GM18873 (cell line): ENCODE results near the gene OR2V2.
"Not testable (repeated sequence)": the region's sequence is repeated elsewhere in the genome, so short reads cannot be mapped to it uniquely, and the experiment has no call there.

Experiments used
- ATAC-seq: cut with Tn5 transposase; IDR thresholded peaks from one replicate; pipeline ENCODE4 v1.9.1; 2021; ENCODE audit warnings: mild to moderate bottlenecking, moderate library complexity, moderate number of reproducible peaks; ENCODE audit not compliant: unreplicated experiment, low FRiP score

Gene OR2V2

DNA sequence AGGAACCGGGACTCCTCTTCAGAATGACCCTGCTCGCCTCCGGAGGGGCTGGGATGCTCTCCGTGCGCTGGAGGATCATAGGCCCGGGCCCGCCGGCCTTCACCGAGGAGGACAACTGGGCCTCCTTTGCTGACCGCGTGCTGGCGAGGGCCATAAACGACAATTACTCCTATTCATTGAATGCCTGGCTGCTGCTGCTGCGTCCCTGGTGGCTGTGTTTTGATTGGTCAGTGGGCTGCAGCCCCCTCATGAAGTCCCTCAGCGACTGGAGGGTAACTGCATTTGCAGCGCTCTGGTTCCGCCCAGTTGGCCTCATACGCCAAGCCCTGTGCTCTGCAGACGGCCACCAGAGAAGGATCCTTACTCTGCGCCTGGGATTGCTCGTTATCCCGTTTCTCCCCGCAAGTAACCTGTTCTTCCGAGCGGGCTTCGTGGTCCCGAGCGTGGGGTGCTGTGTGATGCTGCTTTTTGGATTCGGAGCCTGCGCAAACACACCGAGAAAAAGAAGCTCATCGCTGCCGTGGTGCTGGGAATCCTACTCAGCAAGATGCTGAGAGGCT, 33.0 kb upstream of the OR2V2 start:
- ATAC-seq: no peak

DNA sequence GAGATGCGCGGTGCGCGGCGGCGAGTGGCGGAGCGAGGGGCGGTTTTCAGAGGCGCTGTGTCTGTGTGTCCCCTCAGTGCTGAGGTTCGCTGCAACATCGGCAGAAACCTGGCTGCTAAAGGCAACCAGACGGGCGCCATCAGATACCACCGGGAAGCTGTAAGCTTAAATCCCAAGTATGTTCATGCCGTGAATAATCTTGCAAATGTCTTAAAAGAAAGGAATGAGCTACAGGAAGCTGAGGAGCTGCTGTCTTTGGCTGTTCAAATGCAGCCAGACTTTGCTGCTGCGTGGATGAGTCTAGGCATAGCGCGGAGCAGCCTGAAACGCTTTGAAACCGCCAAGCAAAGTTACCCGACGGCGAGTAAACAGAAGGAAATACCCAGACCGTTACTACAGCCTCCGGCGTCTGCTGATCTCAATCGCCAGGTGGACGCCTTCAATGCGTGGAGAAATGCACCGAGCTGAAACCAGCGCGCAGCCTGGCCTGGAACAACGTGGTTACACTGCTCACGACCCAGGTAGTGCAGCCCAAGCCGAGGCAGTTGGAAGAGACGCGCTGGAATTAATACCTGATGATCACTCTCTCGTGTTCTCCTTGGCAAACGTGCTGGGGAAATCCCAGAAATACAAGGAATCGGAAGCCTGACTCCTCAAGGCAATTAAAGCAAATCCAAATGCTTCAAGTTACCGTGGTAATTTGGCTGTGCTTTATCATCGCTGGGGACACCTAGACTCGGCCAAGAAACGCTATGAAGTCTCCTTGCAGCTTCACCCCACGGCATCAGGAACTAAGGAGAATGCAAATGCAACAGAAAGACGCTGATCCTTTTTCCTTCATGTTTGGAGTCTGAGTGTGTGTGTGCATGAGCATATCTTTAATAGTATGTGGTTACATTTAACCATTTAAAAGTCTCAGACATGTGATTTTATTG, 32.3 kb upstream of the OR2V2 start:
- ATAC-seq: no peak

DNA sequence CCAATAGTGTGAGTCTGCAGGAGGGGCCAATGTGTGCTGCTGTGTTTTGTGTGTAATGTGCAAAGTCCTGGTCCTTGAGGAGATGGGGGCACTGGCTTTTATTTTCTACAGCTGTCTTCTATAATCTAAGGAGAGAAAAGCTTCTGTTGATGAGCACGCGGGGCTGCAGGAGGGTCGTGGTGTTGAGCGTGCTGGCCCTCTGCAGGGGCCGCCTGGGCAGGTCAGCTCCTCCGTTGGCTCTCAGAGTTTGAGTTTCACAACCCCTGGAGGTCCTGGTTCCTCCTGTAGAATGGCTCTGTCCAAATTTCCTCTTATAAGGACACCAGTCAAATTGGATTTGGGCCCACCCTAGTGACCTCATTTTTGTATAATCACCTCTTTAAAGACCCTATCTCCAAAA, 29.0 kb upstream of the OR2V2 start:
- ATAC-seq: no peak

DNA sequence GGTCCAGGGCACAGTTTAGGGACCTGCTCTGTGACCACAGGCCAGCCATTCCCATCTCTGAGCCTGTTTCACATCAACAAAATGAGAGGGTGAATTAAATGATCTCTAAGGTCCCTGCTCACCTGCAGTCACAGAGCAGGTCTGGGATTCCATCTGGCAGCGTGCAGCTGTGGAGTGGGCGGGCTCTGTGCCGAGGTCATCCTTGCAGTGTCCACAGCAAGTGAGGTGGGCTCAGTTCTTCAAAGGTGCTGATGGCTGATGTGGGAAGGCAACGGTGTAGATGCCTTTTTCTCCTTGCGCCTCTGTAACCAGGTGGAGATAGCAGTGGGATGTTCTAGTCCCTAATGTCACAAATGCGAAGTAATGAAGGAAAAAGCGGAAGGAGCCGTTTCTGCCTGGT, 28.3 kb upstream of the OR2V2 start:
- ATAC-seq: no peak

DNA sequence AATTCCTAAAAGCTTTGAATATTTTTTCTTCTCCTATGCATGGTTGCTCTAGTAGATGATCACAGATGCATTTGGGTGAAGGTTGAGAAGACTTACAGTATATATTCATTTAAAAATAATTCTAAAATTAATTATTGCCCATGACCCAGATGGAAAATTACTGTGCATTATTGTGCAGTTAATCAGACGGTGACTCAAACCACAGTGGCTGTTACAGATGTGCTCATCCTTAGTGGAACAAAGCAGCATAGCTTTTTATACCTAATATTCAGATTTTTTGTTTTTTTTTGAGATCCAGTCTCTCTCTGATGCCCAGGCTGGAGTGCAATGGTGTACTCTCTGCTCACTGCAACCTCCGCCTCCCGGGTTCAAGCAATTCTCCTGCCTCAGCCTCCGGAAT, 27.1 kb upstream of the OR2V2 start:
- no peak for ATAC-seq

DNA sequence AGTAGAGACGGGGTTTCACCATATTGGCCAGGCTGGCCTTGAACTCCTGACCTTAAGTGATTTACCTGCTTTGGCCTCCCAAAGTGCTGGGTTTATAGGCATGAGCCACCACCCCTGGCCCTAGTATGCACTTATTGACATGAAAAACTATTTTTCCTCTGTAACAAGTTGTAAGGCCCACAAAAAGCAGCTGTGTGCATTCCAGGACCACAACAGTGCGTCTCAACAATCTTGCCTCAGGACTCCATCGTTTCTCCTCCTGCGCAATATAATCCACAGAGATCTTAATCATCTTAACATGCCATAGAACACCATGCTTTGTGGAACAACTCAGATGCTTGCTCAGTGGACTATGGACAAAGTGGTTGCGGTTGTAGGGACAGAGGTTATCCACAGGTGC, 26.6 kb upstream of the OR2V2 start:
- no peak for ATAC-seq

DNA sequence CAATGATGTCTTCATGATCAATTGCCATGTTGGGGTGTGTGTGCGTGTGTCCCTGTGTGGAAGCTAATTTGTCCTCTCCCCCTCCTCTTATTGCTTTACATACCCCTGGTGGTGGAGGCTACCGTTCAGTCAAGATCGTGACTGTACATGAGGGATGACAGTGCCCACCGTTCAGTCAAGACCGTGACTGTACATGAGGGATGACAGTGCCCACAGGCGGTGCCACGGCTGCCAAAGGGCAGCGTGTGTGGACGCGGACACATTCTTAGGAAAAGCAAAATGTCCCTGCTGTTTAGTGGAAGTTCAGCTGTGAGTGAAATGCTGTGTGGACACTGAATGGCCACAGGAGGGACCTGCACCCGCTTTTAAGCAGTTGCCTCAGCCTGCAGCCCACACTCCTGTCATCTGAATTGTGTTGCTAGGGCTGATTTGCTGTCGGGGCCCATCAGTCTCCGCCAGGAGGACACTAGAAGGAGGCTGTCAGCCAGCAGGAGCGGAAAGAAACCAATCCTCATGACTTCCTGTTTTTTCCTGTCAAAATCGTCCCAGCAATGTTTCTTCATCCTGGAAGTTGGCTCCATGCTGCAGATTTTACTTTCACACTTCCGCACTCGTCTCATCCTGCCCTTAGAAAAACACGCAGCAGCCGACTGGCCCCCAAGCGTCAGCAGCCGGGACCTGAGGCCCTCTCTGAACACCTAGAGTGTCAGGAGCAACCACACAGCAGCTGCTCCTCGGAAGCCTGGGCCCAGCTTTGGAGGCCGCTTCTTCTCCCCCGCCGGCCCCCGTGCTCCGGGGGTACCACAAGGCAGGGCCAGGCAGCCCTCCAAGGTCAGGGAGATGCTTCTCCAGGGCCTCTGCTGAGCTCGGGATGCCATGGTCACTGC, 25.5 kb upstream of the OR2V2 start:
- no peak for ATAC-seq

DNA sequence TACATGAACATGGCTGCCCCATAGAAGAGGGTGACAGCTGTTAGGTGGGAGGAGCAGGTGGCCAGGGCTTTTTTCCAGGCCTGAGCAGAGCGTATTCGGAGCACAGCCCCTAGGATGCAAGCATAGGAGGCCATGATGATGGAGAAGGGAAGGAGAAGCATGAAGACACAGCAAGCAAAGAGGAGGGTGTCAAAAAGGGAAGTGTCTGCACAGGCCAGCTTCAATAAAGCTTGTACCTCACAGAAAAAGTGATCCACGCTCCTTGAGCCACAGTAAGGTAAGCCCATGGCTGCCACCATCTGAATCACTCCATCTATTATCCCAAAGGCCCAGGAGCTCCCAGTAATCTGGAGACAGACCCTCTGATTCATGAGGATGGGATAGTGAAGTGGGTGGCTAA, 22.9 kb upstream of the OR2V2 start:
- ATAC-seq: no peak

DNA sequence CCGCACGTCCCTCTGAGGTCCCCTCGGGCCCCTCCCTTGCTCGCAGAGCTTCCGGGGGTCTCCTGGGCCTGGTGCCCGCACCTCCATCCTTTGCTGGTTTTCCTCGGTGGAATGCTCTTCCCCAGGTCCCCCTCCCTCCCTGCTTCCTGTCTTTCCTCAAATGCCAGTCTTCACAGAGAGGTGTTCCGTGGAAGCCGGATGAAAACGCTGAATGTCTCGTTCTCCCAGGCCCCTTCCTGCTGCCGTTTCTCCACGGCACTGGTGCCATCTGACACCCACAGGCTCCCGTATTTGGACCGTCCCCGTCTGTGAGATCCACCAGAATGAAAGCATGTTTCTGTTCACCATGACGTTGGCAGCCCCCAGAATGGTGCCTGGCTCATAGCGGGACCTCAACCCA, 20.5 kb upstream of the OR2V2 start:
- no peak for ATAC-seq

DNA sequence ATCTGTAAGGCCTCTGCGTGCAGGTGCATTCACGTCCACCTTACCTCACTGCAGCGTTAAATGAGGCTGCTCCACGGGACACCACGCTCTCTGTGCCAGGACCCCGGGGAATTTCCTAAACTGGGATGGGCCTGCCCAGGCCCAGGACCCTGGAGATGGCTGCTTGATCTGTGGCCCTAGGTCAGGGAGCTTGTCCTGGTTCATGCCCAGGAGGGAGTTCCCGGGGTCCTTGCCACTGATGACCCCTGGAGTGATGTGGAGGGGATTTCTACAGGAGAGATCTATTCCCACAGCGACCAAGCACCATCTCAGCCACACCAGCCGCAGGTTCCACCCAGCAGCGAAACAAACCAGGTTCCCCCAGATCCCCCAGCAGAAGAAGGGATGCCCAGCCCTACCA, 19.9 kb upstream of the OR2V2 start:
- no peak for ATAC-seq

DNA sequence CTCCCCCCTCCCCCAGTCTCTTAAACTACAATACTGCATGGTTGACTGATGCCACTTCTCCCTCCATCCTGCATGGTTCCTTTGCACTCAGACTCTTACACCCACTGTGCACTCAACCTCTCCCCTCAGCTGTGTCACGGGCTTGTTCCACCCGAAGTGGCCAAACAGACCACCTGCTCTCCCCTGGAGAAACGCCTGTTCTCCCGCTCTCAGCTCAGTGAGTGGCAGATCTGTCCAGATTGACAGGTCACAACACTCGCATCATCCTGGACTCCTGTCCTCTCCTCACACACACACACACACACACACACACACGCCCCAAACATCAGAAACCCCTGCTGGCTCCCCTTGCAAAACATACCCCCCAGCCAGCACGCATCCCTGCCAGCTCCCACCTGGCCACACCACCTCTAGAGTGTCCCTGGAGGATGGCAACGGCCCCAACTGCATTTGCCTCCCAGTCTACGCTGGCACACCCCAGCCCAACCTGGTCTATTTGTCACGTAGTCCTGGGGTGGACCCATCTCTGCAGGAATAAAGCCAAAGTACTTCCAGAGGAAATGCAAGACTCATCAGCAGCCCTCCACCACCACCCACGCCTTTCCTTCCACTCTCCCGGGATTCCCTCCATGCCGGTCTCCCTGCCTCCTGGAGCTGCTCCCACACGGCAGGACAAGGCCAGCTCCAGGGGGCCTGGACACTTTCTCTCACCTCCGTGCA, 19.3 kb upstream of the OR2V2 start:
- no peak for ATAC-seq

DNA sequence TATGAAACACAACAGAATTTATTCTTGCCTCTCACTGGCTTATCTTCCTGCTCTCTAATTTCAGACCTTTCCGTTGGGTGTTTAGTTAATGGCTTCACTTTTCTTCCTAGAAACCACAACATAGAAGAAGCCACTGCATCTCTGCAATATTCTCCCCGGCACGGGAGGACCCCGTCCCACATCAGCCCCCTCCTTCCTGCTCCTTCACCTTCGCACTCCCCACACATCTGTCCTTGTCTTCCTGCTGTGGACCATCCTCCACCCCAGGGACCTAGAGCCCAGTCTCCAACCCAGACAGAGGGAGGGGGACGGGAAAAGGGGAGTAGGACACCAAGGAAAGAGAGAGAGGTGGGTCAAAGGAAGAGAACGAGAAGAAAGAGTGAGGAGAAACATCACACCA, 17.8 kb upstream of the OR2V2 start:
- no peak for ATAC-seq

DNA sequence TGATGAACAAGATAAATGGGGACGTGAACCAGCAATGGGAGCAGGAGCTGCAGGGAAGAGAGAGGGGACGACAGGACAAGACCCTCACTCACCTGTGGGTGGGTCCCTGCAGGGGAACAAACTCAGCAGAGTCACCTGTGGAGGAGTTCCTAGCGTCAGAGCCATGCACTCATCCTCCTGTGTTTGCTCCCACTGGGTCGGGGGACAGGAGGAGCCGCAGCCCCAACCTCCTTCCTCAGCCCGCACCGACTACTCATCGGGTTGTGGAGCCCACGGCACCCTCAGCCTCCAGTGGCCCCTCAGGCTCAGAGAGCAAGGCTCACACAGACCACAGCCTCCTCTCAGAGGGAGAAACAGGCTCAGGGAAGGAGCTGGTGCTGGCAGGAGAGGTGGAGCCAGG, 17.3 kb upstream of the OR2V2 start:
- not testable (repeated sequence) for ATAC-seq

DNA sequence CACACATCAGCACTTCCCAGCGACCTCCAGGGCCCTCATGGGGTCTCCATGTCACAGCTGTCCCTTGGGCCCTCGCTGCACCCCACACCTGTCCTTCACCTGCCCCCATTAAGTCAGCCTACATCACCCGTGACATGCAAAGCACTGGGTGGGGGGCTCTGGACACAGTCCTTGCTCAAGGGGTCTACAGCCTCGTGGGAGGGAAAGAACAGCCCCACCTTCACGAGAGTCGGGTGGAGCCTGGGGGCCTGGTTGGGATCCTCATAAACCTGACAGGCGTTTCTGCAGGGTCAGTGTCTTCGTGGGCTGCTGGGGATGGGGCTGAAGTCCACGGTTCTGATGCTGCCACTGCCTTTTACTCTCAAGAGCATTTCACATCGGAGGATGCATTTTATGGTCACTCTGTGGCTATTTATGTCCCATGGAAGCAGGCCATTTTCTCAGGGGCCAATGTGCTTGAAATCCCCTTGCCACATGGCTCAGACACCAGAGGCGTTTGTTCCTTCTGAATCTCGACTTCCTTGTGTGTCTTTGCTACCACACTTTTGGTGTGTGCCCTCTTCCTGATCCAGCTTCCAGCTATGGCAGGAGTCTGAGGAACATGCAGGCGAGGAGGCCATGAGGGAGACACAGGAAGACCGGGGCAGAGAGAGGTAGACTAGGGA, 16.4 kb upstream of the OR2V2 start, which contains the start of gene OR2V1:
Gene OR2V1 (minus strand): TSS at position 338 of the 665 bp plus-strand sequence. CDS start 5,865 bp downstream, outside the sequence.
- ATAC-seq: no peak

DNA sequence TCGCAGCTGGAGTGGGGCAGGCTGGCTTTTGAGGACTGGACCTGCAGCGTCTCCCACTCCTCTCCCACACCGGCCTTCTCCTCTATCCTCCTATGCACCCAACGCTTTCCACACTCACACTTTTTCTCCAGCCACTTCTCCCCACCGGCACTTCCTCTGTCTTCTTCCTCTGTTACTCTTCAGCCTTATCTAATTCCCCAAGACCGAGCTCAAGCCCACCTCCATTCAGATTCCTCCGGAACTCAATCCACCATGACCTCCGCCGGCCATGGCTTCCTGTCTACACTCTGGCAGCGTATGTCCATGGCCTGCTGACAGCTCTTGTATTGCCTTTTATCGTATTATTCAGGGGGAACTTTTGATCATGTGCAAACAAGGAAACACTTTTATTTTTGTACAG, 15.9 kb upstream of the OR2V2 start:
- no peak for ATAC-seq

DNA sequence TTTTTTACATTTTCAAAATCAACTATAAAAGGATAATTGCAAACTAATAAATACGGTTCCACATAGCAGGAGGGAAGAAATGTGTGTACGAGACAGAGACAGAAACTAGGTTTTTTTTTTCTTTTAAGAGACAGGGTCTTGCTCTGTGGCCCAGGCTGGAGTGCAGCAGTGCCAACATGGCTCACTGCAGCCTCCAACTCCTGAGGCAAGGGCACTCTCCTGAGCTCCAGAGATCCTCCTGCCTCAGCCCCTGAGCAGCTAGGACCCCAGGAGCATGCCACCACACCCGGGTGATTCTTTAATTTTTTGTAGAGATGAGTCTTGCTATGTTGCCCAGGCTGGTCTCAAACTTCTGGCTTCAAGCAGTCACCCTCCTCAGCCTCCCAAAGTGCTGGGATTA, 14.3 kb upstream of the OR2V2 start:
- ATAC-seq: no peak

DNA sequence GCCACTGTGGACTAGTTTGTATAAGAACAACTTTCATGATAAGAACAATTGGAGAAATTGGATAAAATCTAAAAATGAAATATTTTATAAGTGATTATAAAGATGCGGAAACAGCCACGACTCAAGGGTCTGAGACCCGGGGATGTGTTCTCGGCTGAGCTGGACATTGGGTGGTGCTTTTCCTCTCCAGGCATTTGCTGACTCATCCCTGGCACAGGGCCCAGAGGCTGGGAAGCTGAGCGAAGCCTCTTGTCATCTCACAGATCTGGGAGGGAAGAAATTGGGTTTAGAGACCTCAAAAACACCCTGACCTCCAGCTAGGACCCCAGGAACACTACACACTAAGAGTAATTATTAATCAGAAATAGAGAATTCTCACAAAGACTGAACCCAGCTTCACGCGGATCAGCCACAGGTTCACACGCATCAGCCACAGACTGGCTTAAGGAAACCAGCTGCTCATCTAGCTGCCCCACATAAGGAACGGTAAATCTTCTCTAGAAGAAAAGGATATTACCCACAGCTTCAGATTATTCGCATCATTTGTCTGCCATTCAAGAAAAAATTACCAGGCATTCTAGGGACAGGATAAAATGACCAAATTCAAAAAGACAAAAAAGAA, 13.7 kb upstream of the OR2V2 start:
- ATAC-seq: no peak

DNA sequence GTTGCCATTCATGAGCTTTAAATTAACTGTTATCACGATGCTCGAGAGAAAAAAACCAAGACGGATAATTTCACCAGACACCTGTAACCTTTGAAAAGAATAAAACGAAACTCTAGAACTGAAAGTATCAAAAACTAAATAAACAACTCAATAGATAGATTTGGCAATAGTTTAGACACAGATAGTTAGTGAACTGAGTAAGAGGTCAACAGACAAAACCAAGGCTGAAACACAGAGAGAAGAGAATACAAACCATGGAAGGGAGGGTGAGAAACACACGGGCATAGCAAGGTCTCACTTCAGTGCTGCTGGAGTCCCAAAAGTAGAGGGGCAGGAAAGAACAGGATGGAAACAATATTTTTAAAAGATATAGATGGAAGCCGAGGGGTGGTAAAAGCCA, 13.1 kb upstream of the OR2V2 start:
- ATAC-seq: no peak

DNA sequence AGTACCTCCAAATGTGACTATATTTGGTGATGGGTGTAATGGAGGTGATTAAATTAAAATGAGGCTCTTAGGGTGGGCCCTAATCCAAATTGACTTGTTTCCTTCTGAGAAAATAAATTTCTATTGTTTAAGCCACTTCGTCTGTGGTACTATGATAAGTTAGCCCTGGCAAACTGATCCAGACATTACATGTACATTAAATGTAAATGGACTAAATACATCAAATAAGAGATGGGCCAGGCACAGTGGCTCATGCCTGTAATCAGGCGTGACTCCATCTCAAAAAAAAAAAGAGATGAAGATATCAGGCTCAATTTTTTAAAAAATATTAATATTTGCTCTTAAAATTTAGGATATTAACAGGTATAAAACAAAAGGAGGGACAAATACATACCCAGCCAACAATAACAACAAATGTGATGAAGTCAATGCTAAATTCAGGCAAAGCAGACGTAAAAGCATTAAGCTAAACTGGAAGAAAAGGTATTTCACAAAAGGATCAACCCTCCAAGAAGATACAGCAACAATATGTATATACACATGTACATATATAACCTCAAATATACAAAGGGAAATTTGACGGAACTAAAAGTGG, 10.9 kb upstream of the OR2V2 start:
- no peak for ATAC-seq
